Stimulated activated CD4-positive, alpha-beta T cell treated with anti-CD3 and anti-CD28 coated beads, Interleukin-4, amount 100 ng/mL, for 48 hours (primary cell): Measurements from ENCODE around the gene COL15A1.

Source experiments
- DNase-seq, 2 donors: peaks; one replicate each; pipeline ENCODE4 v3.0.0-alpha.2; 2020; ENCODE audit warnings: low read depth in 2 of 2

Gene COL15A1

GRCh38 chr9:98972716-98973115, 29.0 kb downstream of the COL15A1 start:
- DNase-seq, result no peak

- DNase-seq, result no peak
These were observed 29.5 kb downstream of the COL15A1 start for GRCh38 chr9:98973171-98973570.

GRCh38 chr9:98973576-98973975, 29.9 kb downstream of the COL15A1 start:
- DNase-seq, result no peak

- DNase-seq, result no peak
These were observed 30.4 kb downstream of the COL15A1 start for GRCh38 chr9:98974106-98974505.

- no peak for DNase-seq
These were observed 30.8 kb downstream of the COL15A1 start for GRCh38 chr9:98974554-98974953.

GRCh38 chr9:98974994-98975712, 31.4 kb downstream of the COL15A1 start:
- DNase-seq, result peak; percentile 75 to 82

GRCh38 chr9:98975838-98976237, 32.1 kb downstream of the COL15A1 start:
- no peak for DNase-seq

GRCh38 chr9:98977246-98977714, 33.6 kb downstream of the COL15A1 start:
- DNase-seq, result no peak

GRCh38 chr9:98977813-98978212, 34.1 kb downstream of the COL15A1 start:
- DNase-seq, result no peak

GRCh38 chr9:98978231-98978681, 34.5 kb downstream of the COL15A1 start:
- no peak for DNase-seq

- no peak for DNase-seq
These were observed 36.6 kb downstream of the COL15A1 start for GRCh38 chr9:98980291-98980690.

GRCh38 chr9:98983295-98984268, 39.9 kb downstream of the COL15A1 start:
- no peak for DNase-seq

GRCh38 chr9:98985596-98985995, 41.9 kb downstream of the COL15A1 start:
- DNase-seq, result no peak

- DNase-seq, result no peak
These were observed 43.4 kb downstream of the COL15A1 start for GRCh38 chr9:98986866-98987651.

GRCh38 chr9:98989036-98990000, 45.6 kb downstream of the COL15A1 start:
- no peak for DNase-seq

- DNase-seq, result no peak
These were observed 46.6 kb downstream of the COL15A1 start for GRCh38 chr9:98990181-98990870.

GRCh38 chr9:98992107-98992884, 48.6 kb downstream of the COL15A1 start:
- DNase-seq, result no peak

GRCh38 chr9:98992885-98993569, 49.3 kb downstream of the COL15A1 start:
- no peak for DNase-seq

GRCh38 chr9:98993570-98993945, 49.9 kb downstream of the COL15A1 start:
- DNase-seq, result peak; percentile 21 to 44
